Measurements from ENCODE around the gene TLK2.
A peak's percentile ranks its signal among the peaks of the same experiment; 100 is the strongest.

The TLK2 gene

DNA sequence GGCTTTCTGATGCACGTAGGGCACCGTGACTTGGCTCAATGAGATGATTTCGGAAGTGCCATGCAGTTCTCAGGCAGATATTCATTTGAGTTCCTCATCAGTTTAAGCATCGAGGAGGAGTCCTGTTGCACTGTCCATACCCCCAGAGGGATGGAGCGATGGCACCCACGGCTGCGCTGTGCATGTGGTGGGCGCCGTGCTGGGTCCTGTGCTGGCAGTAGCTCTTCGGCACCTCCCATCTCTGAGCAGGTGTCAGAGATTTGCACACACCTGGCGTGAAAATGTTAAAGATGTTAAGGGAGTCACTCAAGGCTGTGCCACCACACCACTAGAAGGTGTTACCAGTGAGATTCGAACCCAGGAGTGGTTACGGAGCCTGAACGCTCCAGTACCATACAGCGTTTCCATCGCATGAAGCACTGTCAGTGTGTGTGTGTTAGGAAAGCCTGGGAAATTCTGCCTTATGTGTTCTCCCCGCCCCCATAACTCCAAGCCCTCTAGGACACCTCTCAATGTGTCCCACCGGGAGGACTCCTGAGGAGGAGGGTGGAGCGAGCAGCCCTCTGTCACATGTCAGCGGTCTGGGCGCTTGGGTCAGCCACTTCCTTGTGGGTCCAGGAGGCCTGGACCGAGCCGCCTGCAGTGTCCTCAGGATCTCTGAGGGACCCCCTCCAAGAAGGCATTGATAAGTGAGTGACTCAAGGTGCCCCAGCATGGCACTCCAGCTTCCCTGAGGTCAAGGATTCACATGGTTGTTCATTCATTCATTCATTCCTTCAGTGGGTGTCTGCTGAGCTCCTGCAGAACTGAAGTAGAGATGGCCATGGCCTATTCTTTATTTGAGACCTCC, 152.7 kb downstream of the TLK2 start:
- no peak for DNase-seq

DNA sequence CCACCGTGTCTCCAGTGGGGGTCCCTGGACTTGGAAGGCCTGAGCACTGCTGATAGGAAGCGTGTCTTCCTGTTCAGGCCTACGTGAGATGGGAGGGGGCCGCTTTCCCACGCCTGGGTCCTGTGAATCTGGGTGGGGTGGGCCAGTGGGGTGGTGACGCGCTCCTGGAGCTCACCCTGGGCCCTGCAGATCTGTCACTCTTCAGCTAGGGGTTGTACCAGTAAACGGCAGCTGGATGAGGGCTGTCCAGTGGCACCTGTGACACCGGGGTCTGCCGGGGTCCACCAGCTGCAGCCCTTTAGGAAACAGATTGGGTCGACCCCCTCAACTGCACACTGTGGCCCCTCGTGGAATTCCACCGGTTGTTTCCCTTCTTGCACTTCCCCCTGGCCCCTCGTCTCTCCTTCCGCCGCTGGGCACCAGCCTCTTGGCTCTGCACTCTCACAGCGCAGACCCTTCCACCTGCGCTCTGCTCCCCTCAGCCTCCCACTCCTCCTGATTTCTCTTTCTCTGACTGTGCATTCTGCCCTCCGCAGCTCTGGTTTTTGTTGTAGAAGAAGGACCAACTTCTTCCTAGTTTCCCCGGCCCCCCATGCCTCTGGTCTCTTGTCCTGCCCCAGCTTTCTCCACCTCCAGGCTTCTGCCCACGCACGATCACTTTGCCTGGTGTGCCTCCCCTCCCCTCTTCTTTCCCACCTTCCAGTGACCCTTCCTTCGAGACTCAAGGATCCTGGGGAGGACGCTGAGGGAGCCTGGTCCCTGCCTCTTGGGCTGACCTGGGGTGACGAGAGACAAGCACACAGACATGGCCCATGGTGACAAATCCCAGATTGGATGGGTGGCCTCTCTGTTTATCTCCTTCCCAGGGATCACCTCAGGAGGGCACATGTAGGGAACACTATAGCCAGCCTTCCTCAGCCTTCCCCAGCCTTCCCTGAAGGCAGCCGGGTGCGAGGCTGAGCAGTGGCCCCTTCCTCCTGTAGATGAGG, 153.6 kb downstream of the TLK2 start:
- DNase-seq = no peak

DNA sequence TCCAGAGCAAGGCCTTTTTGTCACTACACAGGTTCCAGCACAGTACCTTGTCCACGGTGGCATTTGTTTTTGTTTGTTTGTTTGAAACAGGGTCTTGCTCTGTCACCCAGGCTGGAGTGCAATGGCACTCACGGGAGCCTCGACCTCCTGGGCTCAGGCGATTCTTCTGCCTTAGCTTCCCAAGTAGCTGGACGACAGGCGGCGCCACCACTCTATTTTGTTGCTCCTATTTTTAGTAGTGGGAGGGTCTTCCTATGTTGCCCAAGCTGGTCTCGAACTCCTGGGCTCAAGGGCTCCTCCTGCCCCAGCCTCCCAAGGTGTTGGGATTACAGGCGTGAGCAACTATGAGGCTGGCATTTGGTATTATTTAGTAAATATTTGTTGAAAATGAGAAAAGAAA, 159.2 kb downstream of the TLK2 start:
- DNase-seq = no peak

DNA sequence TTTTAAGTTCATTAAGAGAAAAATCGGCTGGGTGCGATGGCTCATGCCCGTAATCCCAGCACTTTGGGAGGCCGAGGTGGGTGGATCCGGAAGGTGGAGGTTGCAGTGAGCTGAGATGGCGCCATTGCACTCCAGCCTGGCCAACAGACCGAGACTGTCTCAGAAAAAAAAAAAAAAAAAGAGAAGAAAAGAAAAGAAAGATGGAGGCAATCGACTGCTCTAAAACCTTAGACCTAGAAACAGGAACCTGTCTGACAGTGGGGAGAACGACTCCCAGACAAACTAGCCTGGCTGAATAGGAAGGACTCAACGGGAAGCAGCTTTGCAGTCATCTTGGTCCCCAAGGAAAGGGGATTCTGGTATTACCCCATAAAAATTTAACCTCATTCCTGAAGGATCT, 162.5 kb downstream of the TLK2 start:
- no peak for DNase-seq

DNA sequence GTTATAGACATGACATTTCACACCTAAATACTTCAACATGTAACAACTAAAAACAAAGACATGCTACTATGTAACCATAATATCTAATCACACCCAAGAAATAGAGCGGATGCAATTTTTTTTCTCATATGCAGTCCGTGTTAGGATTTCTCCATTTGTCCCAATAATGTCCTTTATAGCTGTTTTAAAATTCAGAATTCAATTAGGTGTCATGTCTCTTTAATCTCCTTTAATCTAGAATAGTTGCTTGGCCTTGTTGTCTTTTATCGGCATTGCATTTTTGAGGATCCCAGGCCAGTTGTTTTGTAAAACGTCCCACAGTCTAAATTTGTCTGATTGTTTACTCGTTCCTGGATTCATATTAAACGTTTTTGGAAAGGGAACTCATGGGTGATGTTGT, 163.3 kb downstream of the TLK2 start:
- DNase-seq = no peak

DNA sequence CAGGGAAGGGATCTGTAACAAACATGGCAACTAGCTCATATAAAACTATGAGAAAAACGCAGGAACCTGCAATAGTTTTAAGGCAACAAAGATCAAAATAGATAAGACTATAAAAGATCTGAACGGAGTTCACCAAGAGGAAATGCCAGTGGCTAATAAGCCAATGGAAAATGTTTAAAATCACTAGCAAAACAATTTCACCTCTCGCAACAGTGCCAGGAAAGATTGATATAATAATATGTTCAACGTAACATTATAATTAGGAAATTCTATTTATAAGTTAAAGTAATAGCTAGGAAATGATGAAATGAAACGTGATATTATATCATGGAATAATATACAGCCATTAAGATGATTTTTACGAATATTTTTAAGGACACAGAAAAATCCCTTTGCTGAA, 164.9 kb downstream of the TLK2 start:
- no peak for DNase-seq

DNA sequence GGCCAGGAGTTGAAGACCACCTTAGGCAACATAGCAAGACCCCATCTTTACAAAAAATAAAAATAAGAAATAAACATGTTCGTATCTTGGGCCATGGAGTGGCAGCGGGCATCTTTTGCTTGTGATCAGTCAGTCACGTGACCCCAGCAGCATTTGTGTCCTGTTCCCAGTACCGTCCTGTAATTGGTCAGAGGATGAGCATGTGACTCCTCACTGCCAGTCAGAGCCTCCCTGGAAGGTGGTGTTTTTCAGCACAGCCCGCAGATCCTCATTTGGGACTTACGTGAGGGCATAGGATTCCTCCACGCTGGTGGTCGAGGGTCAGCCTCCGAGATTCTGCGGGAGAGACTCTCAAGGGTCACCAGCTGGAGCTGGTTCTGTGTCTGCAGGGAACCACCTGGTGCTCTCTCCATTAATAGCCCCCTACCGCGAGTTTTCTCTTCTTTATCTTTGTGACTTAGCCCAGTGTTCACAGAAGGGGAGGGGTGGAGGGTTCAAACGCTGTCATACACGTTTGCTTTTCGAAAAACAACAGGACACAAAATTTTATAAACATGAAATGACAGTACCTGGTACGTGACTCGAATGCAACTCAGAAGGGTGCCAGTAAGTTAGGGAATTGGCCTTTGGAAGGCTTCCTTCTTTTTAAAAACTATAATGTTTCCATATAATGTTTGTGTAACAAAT, 166.0 kb downstream of the TLK2 start:
- DNase-seq = peak; percentile 88

DNA sequence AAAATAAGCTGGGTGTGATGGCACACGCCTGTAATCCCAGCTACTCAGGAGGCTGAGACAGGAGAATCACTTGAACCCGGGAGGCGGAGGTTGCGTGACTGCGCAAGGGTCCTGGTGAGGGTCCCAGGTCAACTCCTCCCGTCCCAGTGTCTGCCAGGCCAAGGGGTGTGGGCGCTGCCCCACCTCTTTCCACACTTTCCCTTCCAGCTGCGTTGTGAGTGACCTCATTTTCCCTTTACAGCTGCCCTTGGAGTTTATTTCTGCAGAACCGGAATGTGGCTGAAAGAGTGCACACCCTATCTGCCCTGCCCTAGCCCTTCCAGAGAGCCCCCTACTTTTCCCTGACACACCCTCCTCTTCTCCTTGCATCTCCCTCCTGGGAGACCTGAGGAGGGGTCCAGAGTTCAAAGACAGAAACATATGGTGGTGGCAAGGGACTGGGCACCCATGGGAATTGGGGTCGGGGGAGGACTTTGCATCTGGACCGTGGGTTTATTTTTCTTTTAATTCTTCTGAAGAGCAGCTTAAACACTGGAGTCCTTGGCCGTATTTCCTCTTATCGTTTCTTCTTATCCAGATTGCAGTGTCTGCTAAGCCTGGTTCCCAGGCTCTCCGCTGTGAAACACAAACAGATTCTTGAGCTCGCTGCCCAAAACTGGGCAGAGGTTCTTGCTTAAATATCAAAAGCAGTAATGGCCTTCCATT, 169.8 kb downstream of the TLK2 start:
- no peak for DNase-seq

DNA sequence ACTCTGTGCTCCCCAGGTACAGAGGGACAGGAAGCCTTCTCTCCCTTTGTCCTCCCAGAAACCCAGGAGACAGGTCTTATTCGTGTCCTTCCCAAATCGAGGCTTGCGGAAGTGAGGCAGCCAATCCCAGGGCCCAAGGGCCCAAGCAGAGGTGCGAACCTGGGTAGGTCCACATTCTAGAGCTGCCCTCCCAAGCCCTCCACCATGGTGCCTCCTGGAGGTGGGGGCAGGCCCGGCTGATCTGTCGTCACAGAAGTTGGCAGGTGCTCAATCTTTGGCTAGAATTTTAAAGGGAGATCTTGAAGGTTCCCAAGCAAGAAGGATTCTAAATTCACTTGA, 170.3 kb downstream of the TLK2 start:
- DNase-seq = no peak

DNA sequence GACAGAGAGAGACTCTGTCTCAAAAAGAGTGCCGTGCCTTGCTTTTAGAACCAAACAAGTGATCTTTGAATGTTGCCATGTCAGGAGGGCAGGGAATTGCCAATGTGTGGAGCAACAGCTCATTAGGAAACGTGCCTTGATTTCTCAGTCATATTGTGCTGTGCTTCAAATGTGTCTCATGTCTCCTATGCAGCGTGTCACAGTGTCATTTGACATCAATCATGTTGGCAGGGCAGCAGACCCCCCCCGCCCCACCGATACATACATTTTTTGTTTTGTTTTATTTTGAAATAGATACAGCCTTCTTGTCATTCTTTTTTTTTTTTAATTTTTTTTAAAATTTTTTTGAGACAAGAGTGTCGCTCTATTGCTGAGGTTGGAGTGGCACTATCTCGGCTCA, 170.9 kb downstream of the TLK2 start:
- no peak for DNase-seq

DNA sequence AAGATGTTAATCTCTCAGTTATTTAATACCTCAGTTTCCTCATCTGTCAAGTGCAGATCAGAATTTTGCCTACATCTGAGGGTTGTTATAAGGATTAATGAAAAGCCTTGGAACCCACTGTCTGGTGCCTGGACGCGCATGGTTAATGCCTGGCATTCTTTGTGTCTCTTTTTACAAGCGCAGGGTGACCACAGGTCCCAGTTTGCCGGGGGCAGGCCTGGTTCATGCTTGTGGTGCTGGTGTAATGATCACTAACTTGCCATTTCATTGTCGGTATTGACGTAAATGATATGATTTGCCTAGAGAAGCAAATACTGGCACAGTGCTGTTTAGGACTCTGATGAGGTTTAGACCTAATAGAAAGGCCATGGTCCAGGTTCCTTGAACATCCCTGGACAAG, 172.0 kb downstream of the TLK2 start:
- DNase-seq = no peak

DNA sequence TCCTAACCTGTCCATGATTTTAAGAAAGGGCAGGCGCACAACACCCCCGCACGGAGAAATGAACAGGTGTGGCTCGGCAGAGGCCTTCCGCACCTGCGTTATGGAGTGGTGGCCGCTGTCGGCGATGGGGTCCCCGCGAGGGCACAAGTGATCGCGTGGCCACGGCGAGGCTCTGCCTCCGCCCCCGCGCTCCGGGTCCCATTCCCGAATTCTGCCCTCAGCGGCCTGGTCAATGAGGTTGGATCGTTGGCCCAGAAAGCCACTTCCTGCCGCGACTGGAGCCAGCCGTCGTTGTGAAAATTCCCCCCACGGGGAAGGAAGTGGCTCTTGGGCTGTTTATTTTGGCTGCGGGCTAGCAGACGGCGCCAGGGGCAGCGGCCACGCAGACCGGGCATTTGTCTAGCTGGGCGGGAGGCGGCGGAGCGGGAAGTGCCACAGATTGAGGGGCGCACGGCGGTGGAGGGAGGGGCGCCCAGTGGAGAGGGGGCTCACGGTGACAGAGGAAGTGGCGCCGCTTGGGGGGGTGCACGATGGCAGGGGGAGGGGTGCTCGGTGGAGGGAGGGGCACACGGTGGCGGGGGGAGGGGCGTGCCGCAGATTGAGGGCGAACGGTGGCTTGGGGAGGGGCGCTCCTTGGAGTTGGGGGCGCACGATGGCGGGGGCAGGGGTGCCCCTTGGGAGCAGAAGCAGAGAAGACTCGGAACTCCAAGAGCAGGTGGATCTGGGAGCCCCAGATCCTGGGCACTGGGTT, 173.8 kb downstream of the TLK2 start:
- DNase-seq = no peak

DNA sequence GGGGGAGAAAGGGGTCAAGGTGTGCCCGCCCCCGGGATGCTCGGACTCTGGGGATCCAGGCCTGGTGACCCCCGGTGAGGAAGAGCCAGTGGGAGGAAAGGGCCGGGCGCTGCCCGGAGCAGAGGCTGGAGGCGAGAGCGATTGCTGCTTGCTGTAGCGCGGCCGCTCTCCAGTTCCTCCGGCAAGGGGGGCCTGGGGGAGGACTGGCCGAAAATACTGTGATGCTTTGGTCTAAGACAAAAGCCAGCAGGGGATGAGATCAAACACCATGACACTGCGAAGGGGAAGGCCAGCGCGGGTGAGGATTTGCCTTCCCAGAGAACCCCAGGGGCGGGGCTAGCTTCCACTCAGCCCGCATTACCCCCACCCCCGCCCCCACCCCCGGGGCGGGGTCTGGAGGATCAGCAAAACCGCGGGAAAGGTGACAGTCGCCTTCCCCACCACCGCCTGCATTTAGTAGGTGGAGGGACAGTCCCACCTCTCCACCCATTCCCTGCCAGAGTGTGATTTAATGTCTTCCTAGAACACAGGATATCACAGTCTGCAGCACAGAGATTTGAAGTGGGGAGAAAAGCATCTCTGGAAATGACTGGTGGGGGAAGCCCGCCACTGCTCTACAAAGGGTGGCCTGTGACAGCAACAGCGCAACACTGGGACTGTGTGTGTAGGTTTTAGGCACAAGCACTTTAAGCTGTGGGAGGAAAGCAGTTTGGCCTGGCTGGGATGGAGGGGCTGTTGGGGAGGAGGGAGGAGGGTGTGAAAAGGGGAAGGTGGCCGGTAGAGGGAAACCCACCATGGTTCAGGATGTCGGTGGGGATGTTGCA, 174.6 kb downstream of the TLK2 start:
- no peak for DNase-seq

DNA sequence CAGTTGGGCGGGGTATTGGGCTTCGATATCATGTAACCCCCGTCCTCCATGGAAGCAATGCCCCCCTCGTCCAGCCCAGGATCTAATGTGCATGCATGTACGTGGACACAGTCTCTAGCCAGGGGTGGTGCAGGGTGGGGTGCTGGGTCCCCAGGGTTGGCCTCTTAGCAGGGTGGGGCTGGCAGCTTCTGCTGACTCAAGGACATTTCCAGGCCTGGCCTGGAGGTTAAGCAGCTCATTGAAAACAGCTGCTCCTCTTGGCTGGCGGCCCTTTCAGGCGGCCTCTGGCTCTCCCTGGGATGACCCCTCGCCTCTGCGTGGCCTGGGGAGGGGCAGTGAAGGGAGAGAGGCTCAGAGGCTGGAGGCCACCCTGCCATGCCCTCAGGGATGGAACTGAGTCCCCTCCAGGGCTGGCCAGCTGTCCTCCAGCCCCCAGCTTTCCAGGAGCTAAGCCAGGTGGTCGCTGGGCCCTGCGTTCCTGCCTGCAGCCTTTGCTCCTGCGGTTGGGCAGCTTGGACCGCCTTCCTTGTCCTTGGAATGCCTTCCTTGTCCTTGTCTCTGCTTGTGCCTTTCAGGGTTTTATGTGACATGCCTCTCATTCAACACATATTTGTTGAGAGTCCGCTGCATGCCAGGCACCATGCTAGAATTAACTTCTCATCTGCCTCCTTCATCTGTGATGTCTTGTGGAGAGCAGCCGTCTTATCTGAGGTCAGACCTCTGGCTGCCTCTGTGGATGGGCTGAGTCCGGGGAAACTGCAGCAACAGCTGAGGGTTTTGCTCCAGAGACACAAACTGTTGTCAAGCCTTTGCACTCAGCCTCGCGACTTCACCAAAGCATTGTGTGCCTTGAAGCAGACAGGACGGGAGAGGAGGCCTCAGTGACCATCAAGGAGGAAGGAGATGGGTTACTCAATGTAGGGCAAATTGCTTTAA, 175.5 kb downstream of the TLK2 start:
- DNase-seq = no peak

DNA sequence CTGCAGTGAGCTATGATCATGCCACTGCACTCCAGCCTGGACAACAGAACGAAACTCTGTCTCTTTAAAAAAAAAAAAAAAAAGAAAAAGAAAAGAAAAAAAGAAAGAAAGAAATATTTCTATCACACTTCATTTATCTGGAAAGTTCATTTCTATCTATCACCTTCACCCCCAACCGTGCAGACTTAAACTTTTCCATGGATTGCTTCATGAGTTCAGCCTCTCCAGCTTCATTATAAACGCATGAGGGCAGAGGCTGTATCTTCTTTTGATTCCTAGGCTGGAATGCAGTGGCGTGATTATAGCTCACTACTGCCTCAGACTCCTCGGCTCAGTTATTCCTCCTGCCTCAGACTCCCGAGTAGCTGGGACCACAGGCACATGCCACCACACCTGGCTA, 177.0 kb downstream of the TLK2 start:
- DNase-seq = no peak

DNA sequence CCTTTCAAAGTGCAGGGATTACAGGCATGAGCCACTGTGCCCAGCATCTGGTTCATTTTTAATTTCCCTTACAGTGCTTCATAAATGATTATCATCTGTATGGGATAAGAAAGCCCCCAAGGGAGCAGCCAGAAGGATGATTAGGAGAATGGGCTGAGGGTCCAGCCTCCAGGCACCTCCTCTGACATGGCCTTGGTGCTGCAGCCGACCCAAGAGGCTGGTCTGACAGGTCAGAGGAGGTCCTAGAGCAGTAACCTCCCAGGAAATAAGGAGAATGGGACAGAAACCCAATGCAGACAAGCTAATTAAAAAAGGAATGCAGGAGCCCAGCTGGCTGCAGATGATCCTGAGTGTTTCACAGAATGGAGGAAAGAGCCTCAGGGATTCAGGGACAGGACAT, 177.8 kb downstream of the TLK2 start:
- no peak for DNase-seq

DNA sequence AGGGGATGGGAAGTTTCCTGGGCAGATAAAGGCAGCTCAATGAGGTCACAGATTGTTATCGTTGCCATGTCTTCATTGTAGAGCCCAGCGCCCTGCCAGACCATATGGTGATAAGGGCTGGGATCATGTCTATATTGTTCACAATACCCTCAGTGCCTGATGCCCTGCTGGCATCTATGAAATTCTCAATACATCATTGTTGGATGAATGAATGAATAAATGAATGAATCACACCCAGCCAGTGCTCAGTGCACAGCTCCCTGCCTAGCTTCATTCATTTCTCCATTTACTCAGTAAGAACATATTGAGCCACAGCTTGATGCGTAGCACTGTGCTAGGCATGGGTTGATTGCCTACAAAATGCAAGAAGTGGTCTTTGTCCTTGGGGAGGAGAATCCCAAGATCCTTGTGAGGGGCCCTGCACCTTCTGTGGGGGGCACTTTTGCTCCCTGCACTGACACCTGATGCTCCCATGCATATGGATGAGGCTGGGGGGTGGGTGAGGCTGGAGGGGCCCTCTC, 178.6 kb downstream of the TLK2 start:
- DNase-seq = no peak

DNA sequence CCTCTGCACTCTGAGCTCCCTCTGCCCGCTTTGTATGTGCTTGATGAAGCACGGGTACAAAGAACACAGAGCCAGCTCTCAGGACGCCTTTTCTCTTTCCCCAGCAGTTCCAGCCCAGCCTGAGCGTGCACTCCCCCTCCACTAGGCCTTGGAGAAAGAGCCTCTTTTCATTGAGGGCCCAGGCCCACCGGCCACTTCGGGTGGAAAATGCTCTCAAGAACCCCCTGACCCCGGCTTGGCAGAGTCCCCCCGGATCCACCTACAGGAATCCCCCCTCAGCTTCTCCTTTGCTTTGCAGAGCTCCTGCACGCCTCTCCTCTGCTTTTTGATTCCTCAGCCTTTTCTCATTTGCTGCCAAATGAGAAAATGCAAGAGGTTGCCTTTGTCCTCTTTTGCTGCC, 179.1 kb downstream of the TLK2 start:
- no peak for DNase-seq

DNA sequence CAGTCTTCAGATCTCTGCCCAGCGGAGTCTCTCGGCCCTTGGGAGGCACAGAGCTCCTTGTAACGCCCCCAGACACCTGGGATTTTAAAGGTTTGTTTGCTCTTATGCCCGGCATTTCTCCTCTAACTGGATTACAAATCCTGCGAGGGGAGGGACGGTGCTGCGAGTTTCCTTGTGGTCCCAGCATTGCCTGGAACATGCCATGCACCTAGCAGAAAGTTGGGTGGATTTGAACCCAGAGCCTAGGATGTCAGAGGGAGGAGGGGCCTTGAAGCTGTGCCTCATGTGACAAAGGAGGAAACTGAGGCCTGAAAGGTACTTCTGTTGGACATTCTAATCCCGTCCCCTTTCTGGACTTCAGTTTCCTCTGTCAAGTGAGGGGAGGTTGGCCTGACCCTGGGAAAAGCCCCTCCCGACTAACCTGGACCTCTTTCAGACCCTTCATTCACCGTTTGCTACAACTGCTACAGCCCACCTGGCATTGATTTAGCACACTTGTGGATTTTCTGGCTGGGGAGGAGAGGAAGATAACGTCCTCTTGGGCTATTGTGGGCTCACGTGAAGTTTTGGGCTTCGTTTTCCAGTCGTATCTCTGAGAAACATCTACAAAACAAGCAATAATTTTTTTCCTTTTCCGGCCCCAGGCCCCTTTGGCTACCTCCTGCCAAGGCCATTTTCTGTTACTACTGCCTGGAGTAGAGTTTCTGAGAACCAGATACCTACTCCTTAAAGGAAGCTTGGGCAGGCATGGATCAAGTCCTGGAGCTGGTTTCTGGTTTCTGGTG, 179.7 kb downstream of the TLK2 start:
- DNase-seq = no peak

Data from NCI-H1694 (cell line).